ENCODE data around the gene NTSR1.

NTSR1 gene

GRCh38 chr20:62771396-62772102 lies 62.9 kb downstream of the NTSR1 start:
- DNase-seq (ENCODE audit: low read depth) = no peak

GRCh38 chr20:62772103-62772611 lies 63.5 kb downstream of the NTSR1 start:
- no peak for DNase-seq (ENCODE audit: low read depth)

GRCh38 chr20:62772619-62772989 lies 64.0 kb downstream of the NTSR1 start:
- DNase-seq (ENCODE audit: low read depth) = no peak

GRCh38 chr20:62772990-62773844 lies 64.6 kb downstream of the NTSR1 start:
- no peak for DNase-seq (ENCODE audit: low read depth)

- DNase-seq (ENCODE audit: low read depth) = no peak
These were observed 65.4 kb downstream of the NTSR1 start for GRCh38 chr20:62773845-62774714.

- no peak for DNase-seq (ENCODE audit: low read depth)
These were observed 66.1 kb downstream of the NTSR1 start for GRCh38 chr20:62774762-62775161.

GRCh38 chr20:62775206-62775605 lies 66.6 kb downstream of the NTSR1 start:
- DNase-seq (ENCODE audit: low read depth) = no peak

GRCh38 chr20:62776035-62776691 lies 67.5 kb downstream of the NTSR1 start:
- DNase-seq (ENCODE audit: low read depth) = no peak

- peak; percentile 29 for DNase-seq (ENCODE audit: low read depth)
These were observed 68.3 kb downstream of the NTSR1 start for GRCh38 chr20:62776692-62777527.

- no peak for DNase-seq (ENCODE audit: low read depth)
These were observed 68.8 kb downstream of the NTSR1 start for GRCh38 chr20:62777528-62777830.

- no peak for DNase-seq (ENCODE audit: low read depth)
These were observed 69.4 kb downstream of the NTSR1 start for GRCh38 chr20:62778058-62778457.

GRCh38 chr20:62778601-62779416 lies 70.2 kb downstream of the NTSR1 start:
- DNase-seq (ENCODE audit: low read depth) = no peak

GRCh38 chr20:62779417-62779685 lies 70.7 kb downstream of the NTSR1 start:
- no peak for DNase-seq (ENCODE audit: low read depth)

GRCh38 chr20:62780204-62780603 lies 71.6 kb downstream of the NTSR1 start:
- DNase-seq (ENCODE audit: low read depth) = no peak

GRCh38 chr20:62780696-62781095 lies 72.1 kb downstream of the NTSR1 start:
- DNase-seq (ENCODE audit: low read depth) = no peak

GRCh38 chr20:62782149-62782892 lies 73.7 kb downstream of the NTSR1 start:
- DNase-seq (ENCODE audit: low read depth) = no peak

- DNase-seq (ENCODE audit: low read depth) = no peak
These were observed 74.2 kb downstream of the NTSR1 start for GRCh38 chr20:62782893-62783278.

GRCh38 chr20:62784497-62784896 lies 75.9 kb downstream of the NTSR1 start:
- no peak for DNase-seq (ENCODE audit: low read depth)

- DNase-seq (ENCODE audit: low read depth) = no peak
These were observed 76.8 kb downstream of the NTSR1 start for GRCh38 chr20:62785393-62785792.

- DNase-seq (ENCODE audit: low read depth) = no peak
These were observed 77.5 kb downstream of the NTSR1 start for GRCh38 chr20:62786157-62786556.

Data from stimulated activated CD8-positive, alpha-beta memory T cell treated with anti-CD3 and anti-CD28 coated beads, Interleukin-7, amount 100 ng/mL, for 24 hours (primary cell).